ENCODE measurements around the gene ZNF695. TPM values are rescaled to one million over a fixed set of nuclear protein-coding genes. Genes with fewer than 3 reads are reported as not detected.

The ZNF695 gene
- total RNA-seq, 3 donors from 2014 or later (not counting 1 experiment from before 2014, with no cell fraction given): 0.10 to 0.57 TPM; not detected in 1

DNA sequence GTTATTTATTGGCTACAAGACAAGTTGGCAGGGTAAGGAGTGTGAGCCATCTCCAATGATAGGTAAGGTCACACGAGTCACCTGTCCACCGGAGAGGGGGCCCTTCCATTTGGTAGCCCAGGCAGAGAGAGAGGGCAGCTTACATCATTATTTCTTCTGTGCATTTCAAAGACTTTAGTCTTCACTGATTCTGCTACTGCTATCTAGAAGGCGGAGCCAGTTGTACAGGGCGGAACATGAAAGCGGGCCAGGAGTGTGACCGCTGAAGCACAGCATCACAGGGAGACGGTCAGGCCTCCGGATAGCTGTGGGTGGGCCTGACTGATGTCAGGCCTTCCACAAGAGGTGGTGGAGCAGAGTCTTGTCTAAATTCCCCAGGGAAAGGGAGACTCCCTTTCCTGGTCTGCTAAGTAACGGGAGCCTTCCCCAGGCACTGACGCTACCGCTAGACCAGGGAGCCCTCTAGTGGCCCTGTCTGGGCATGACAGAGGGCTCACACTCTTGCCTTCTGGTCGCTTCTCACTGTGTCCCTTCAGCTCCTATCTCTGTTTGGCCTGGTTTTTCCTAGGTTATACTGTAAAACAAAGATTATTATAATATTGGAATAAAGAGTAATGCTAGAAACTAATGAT is 36.7 kb downstream of the ZNF695 start:
- Histone ChIP-seq H3K4me1 (ENCODE audit: control insufficient read depth, insufficient read depth, low read length) (no peaks in the 10 kb centered on the region), H3K4me3 (ENCODE audit: low read length) (no peak overlapping the region), H3K27ac (ENCODE audit: low read length) (no peak overlapping the region), H3K27me3 (ENCODE audit: control insufficient read depth, insufficient read depth, low read length) (no peaks in the 10 kb centered on the region), H3K36me3 (ENCODE audit: control insufficient read depth, insufficient read depth, low read length) (no peaks in the 10 kb centered on the region), H3K9me3 (ENCODE audit: control insufficient read depth, insufficient read depth, low read length) (peaks cover 9% of the 10 kb centered on the region)
- no peaks in the 10 kb centered on the region for H3K27me3 Mint-ChIP-seq (ENCODE audit: low read depth in 2 of 2)
- intact Hi-C loops (cut with micrococcal nuclease): no loop called here
- WGBS (ENCODE audit: insufficient coverage): 72% methylated on average over 12 of the region's 12 CpGs
- no peaks in the 10 kb centered on the region for H3K36me3 Mint-ChIP-seq
- DNase-seq (peak; percentile 27 to 59), ATAC-seq (no peak)
- no peak overlapping the region for H3K4me3 Mint-ChIP-seq
- no peak overlapping the region for H3K27ac Mint-ChIP-seq
- H3K9me3 Mint-ChIP-seq: peaks cover 0 to 2% of the 10 kb centered on the region in 2 donors
- peak; percentile 73 for TF ChIP-seq CTCF (IDR thresholded peaks at IDR 0.05)
- no peaks in the 10 kb centered on the region for H3K4me1 Mint-ChIP-seq

- TF ChIP-seq CTCF (IDR thresholded peaks at IDR 0.05): no peak
- intact Hi-C loops (cut with micrococcal nuclease): no loop called here
- ATAC-seq (no peak), DNase-seq (no peak)
- no peak overlapping the region for H3K4me3 Mint-ChIP-seq
- no peak overlapping the region for H3K4me3 ChIP-seq (ENCODE audit: low read length)
- no CpG with 5 or more reads among the region's 3 CpGs for WGBS (ENCODE audit: insufficient coverage)
- no peaks in the 10 kb centered on the region for H3K36me3 ChIP-seq (ENCODE audit: control insufficient read depth, insufficient read depth, low read length)
- H3K4me1 Mint-ChIP-seq: no peaks in the 10 kb centered on the region
- H3K4me1 ChIP-seq (ENCODE audit: control insufficient read depth, insufficient read depth, low read length): no peaks in the 10 kb centered on the region
- H3K27ac Mint-ChIP-seq: no peak overlapping the region
- H3K27ac ChIP-seq (ENCODE audit: low read length): no peak overlapping the region
- H3K27me3 Mint-ChIP-seq (ENCODE audit: low read depth in 2 of 2): no peaks in the 10 kb centered on the region
- peaks cover 0 to 2% of the 10 kb centered on the region in 2 donors for H3K9me3 Mint-ChIP-seq
- H3K36me3 Mint-ChIP-seq: no peaks in the 10 kb centered on the region
- H3K9me3 ChIP-seq (ENCODE audit: control insufficient read depth, insufficient read depth, low read length): peaks cover 11% of the 10 kb centered on the region
- no peaks in the 10 kb centered on the region for H3K27me3 ChIP-seq (ENCODE audit: control insufficient read depth, insufficient read depth, low read length)
These were observed 38.2 kb downstream of the ZNF695 start for GRCh38 chr1:246969621-246970020.

DNA sequence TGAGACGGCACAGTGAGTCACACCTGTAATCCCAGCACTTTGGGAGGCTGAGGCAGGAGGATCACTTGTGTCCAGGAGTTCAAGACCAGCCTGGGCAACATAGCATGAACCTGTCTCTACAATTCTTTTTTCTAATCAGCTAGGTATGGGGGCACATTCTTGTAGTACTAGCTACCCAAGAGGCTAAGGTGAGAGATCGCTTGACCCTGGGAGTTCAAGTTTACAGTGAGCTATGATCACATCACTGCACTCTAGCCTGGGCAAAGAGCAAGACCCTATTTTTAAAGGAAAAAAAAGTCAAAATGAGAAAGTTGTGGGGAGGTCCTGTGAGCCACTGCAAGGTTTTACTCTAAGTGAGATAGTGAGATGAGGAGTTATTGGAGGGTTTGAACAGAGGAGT is 41.4 kb downstream of the ZNF695 start:
- H3K9me3 Mint-ChIP-seq: peaks cover 0 to 2% of the 10 kb centered on the region in 2 donors
- intact Hi-C loops (cut with micrococcal nuclease): no loop called here
- no peaks in the 10 kb centered on the region for H3K36me3 ChIP-seq (ENCODE audit: control insufficient read depth, insufficient read depth, low read length)
- H3K36me3 Mint-ChIP-seq: no peaks in the 10 kb centered on the region
- no peak overlapping the region for H3K27ac Mint-ChIP-seq
- H3K27me3 ChIP-seq (ENCODE audit: control insufficient read depth, insufficient read depth, low read length): no peaks in the 10 kb centered on the region
- ATAC-seq: no peak
- H3K27me3 Mint-ChIP-seq (ENCODE audit: low read depth in 2 of 2): no peaks in the 10 kb centered on the region
- no peak for DNase-seq
- no peaks in the 10 kb centered on the region for H3K4me1 Mint-ChIP-seq
- no peak overlapping the region for H3K4me3 Mint-ChIP-seq
- peaks cover 11% of the 10 kb centered on the region for H3K9me3 ChIP-seq (ENCODE audit: control insufficient read depth, insufficient read depth, low read length)
- H3K27ac ChIP-seq (ENCODE audit: low read length): no peak overlapping the region
- peaks cover 9% of the 10 kb centered on the region for H3K4me1 ChIP-seq (ENCODE audit: control insufficient read depth, insufficient read depth, low read length)
- H3K4me3 ChIP-seq (ENCODE audit: low read length): no peak overlapping the region
- WGBS (ENCODE audit: insufficient coverage): 100% methylated on average over 2 of the region's 2 CpGs
- TF ChIP-seq CTCF (IDR thresholded peaks at IDR 0.05): no peak

All from natural killer cell (primary cell).